Measurements from ENCODE around the gene ATXN1. TPM values are rescaled to one million over a fixed set of nuclear protein-coding genes. Genes with fewer than 3 reads are reported as not detected.

The ATXN1 gene
- total RNA-seq, 1 experiment from 2014 or later: 25.6 TPM

DNA sequence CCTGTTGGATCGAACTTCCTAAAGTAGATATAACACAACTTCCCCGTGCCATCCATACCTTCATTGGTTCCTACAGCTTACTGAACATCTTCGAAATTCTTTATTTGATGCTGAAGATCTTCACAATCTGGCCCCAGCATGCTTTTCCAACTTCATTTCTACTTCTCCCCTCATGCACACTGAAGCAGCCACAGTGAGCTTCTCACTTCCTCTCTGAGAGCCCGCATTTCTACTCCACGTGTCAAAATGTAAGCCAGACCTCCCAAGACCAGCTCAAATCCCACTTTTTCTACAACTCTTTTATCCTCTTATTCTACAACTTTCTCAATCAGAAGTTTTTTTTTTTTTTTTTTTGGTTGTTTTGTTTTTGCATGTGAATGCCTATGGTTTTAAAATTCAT, 268.1 kb downstream of the ATXN1 start:
- Histone ChIP-seq H3K36me3 (ENCODE audit: insufficient read depth, low read length, poor library complexity, severe bottlenecking) (no peaks in the 10 kb centered on the region), H3K27ac (ENCODE audit: low read depth, low read length, poor library complexity, severe bottlenecking) (no peak overlapping the region), H3K27me3 (replicated peaks; ENCODE audit: insufficient read depth, low read depth, low read length, poor library complexity) (no peaks in the 10 kb centered on the region), H3K9me3 (ENCODE audit: low read depth, low read length, poor library complexity, severe bottlenecking) (no peaks in the 10 kb centered on the region), H3K4me1 (ENCODE audit: insufficient read depth, low read length, poor library complexity, severe bottlenecking) (peaks cover 10% of the 10 kb centered on the region), H3K4me3 (ENCODE audit: low read depth, low read length, poor library complexity, severe bottlenecking) (no peak overlapping the region)
- intact Hi-C loops (cut with micrococcal nuclease; ENCODE audit: unreplicated experiment): no loop called here
- no peak for DNase-seq (ENCODE audit: low spot score)
- BruUV-seq (replicated peaks): no TSS peak
- POLR2A ChIA-PET (ENCODE audit: low non-redundant PET): no interaction called here
- TF ChIP-seq, protein P1, sequence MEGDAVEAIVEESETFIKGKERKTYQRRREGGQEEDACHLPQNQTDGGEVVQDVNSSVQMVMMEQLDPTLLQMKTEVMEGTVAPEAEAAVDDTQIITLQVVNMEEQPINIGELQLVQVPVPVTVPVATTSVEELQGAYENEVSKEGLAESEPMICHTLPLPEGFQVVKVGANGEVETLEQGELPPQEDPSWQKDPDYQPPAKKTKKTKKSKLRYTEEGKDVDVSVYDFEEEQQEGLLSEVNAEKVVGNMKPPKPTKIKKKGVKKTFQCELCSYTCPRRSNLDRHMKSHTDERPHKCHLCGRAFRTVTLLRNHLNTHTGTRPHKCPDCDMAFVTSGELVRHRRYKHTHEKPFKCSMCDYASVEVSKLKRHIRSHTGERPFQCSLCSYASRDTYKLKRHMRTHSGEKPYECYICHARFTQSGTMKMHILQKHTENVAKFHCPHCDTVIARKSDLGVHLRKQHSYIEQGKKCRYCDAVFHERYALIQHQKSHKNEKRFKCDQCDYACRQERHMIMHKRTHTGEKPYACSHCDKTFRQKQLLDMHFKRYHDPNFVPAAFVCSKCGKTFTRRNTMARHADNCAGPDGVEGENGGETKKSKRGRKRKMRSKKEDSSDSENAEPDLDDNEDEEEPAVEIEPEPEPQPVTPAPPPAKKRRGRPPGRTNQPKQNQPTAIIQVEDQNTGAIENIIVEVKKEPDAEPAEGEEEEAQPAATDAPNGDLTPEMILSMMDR (conservative IDR thresholded peaks at IDR 0.05; ENCODE audit: low read depth, low read length): no peak
- TF ChIP-seq EZH2 (IDR thresholded peaks at IDR 0.05; ENCODE audit: borderline replicate concordance, low read depth, low read length, poor library complexity, severe bottlenecking): no peak
- CTCF ChIA-PET: no interaction called here

- H3K4me3 ChIP-seq (ENCODE audit: low read depth, low read length, poor library complexity, severe bottlenecking): no peak overlapping the region
- H3K27me3 ChIP-seq (replicated peaks; ENCODE audit: insufficient read depth, low read depth, low read length, poor library complexity): no peaks in the 10 kb centered on the region
- CTCF ChIA-PET: no interaction called here
- no peak for TF ChIP-seq EZH2 (IDR thresholded peaks at IDR 0.05; ENCODE audit: borderline replicate concordance, low read depth, low read length, poor library complexity, severe bottlenecking)
- no peaks in the 10 kb centered on the region for H3K36me3 ChIP-seq (ENCODE audit: insufficient read depth, low read length, poor library complexity, severe bottlenecking)
- no peaks in the 10 kb centered on the region for H3K9me3 ChIP-seq (ENCODE audit: low read depth, low read length, poor library complexity, severe bottlenecking)
- intact Hi-C loops (cut with micrococcal nuclease; ENCODE audit: unreplicated experiment): no loop called here
- no peak overlapping the region for H3K27ac ChIP-seq (ENCODE audit: low read depth, low read length, poor library complexity, severe bottlenecking)
- no peak for DNase-seq (ENCODE audit: low spot score)
- BruUV-seq (replicated peaks): no TSS peak
- POLR2A ChIA-PET (ENCODE audit: low non-redundant PET): no interaction called here
- H3K4me1 ChIP-seq (ENCODE audit: insufficient read depth, low read length, poor library complexity, severe bottlenecking): peaks cover 2% of the 10 kb centered on the region
Measured at GRCh38 chr6:16491666-16492313, 269.5 kb downstream of the ATXN1 start.

- Histone ChIP-seq H3K9me3 (ENCODE audit: low read depth, low read length, poor library complexity, severe bottlenecking) (no peaks in the 10 kb centered on the region), H3K36me3 (ENCODE audit: insufficient read depth, low read length, poor library complexity, severe bottlenecking) (no peaks in the 10 kb centered on the region), H3K4me1 (ENCODE audit: insufficient read depth, low read length, poor library complexity, severe bottlenecking) (no peaks in the 10 kb centered on the region), H3K27ac (ENCODE audit: low read depth, low read length, poor library complexity, severe bottlenecking) (no peak overlapping the region), H3K27me3 (replicated peaks; ENCODE audit: insufficient read depth, low read depth, low read length, poor library complexity) (no peaks in the 10 kb centered on the region), H3K4me3 (ENCODE audit: low read depth, low read length, poor library complexity, severe bottlenecking) (no peak overlapping the region)
- ChIA-PET CTCF (no interaction called here), POLR2A (ENCODE audit: low non-redundant PET) (no interaction called here)
- no TSS peak for BruUV-seq (replicated peaks)
- TF ChIP-seq, protein P1 (conservative IDR thresholded peaks at IDR 0.05; ENCODE audit: low read depth, low read length): no peak
- intact Hi-C loops (cut with micrococcal nuclease; ENCODE audit: unreplicated experiment): no loop called here
- no peak for DNase-seq (ENCODE audit: low spot score)
Measured at GRCh38 chr6:16490616-16491015, 270.6 kb downstream of the ATXN1 start.

- intact Hi-C loops (cut with micrococcal nuclease; ENCODE audit: unreplicated experiment): no loop called here
- Histone ChIP-seq H3K36me3 (ENCODE audit: insufficient read depth, low read length, poor library complexity, severe bottlenecking) (no peaks in the 10 kb centered on the region), H3K27ac (ENCODE audit: low read depth, low read length, poor library complexity, severe bottlenecking) (no peak overlapping the region), H3K4me3 (ENCODE audit: low read depth, low read length, poor library complexity, severe bottlenecking) (no peak overlapping the region), H3K4me1 (ENCODE audit: insufficient read depth, low read length, poor library complexity, severe bottlenecking) (no peaks in the 10 kb centered on the region), H3K27me3 (replicated peaks; ENCODE audit: insufficient read depth, low read depth, low read length, poor library complexity) (no peaks in the 10 kb centered on the region), H3K9me3 (ENCODE audit: low read depth, low read length, poor library complexity, severe bottlenecking) (no peaks in the 10 kb centered on the region)
- ChIA-PET CTCF (no interaction called here), POLR2A (ENCODE audit: low non-redundant PET) (no interaction called here)
- no peak for DNase-seq (ENCODE audit: low spot score)
- TF ChIP-seq EZH2 (IDR thresholded peaks at IDR 0.05; ENCODE audit: borderline replicate concordance, low read depth, low read length, poor library complexity, severe bottlenecking): no peak
- TF ChIP-seq, protein P1 (conservative IDR thresholded peaks at IDR 0.05; ENCODE audit: low read depth, low read length): no peak
- no TSS peak for BruUV-seq (replicated peaks)
Measured at GRCh38 chr6:16488813-16489212, 272.4 kb downstream of the ATXN1 start.
